GM19452 (cell line): ENCODE measurements around the gene FGFBP1.
A peak's percentile ranks its signal among the peaks of the same experiment; 100 is the strongest.

Experiments used
- ATAC-seq: cut with Tn5 transposase; IDR thresholded peaks from one replicate; pipeline ENCODE4 v1.9.1; 2021; ENCODE audit not compliant: unreplicated experiment

Gene FGFBP1

DNA sequence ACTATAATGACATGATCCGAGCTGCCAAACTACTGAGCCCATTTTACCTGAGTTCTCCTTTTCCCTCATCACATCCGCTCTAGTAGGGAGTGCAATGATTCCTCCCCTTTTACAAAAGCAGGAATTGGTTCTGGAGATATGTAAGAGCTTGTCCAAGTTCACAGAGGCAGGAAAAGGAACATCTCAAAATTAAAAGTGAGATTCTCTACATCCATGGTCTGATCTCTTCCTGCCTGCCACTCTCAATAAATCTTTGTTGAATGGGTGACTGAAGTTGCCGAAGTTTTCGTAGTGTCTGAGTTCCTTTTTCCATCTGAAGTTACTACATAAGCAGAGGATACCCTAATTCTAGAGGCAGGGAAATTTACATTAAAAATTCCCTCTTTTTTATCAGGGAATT lies at the start of gene FGFBP1:
Gene FGFBP1 (minus strand): TSS at position 101 of the 400 bp plus-strand sequence. CDS start 2,108 bp downstream, outside the sequence.
- no peak for ATAC-seq

DNA sequence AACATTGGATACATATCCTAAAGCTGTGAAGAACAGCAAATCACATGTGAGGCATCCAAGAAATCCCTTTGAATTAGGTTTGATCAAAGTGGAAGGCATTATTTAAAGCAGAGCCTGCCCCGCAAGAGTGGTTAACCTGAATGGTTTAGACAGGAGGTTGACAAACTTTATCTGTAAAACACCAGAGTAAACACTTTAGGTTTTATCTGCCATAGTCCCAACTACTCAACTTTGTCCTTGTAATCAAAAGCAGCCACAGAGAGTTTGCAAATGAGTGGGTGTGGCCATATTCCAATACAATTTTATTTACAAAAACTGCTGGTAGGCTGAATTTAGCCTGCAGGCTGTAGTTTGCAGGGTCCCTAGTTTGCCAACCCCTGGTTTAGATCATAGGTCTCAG lies 49.7 kb upstream of the FGFBP1 start:
- ATAC-seq: no peak

DNA sequence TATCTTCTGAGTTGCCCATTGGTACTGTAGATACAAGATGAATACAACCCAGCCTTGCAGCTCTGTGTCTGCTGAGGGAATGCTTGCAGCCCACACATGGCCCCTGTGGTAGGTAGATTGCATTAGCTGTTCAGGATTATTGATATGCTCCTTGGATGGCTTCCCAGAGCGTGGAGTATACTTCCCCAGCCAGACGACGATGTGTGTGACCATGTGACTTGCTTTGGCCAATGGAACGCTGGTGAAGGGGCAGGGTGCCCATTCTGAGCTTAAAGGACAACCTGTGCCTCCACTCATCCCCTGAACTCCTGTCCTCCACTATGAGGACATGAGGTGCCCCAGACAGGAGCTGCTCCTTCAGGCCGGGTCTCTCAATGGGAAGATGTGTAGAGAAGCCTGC lies 48.4 kb upstream of the FGFBP1 start:
- no peak for ATAC-seq

DNA sequence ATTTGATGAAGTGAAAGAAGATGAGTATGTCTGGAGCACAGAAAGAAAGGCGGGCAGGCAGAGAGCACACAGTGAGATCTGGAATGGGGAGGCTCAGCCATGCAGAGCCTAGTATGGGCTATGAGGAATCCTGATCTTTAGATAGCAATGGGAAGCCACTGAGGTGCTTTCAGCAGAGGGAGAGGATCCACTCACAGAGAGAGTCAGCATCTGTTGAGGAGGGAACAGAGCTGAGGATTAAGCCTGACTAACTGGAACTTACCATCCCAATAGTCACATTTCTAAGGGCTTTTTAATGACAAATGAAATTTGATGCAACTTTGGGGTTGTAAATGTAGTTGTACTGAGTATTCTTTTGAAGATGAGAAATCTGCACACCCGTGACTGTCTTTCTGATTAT lies 45.1 kb upstream of the FGFBP1 start:
- ATAC-seq: no peak

DNA sequence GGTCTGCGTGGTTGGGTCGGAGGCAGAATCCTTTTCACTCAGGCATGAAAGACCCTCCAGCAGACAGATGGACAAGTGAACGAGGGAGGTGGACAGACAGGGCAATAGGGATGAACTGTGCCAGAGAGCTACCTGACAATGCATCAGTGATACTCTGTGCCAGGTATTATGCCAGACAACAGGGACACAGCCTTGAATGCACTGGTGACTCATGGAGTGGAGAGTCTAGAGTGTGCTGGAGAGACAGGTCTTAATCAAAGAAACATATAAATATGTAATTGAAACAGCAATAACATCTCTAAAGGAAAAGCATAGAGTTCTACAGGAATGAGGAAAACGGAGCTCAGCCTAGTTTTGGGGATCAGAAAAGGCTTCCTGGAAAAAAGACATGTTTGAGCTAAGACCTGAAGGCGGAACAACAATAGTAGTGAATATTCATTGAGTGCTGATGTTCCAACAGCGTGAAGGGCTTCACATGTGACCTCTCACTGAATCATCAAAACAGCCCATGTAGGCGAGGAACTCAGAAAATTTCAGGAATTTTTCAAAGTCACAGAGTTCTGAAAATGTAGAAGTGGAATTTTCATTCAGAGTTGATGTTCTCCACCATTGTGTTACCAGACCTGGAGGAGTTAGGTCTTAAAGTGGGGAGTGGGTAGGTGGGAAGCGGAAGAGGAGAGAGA lies 44.4 kb upstream of the FGFBP1 start:
- no peak for ATAC-seq

DNA sequence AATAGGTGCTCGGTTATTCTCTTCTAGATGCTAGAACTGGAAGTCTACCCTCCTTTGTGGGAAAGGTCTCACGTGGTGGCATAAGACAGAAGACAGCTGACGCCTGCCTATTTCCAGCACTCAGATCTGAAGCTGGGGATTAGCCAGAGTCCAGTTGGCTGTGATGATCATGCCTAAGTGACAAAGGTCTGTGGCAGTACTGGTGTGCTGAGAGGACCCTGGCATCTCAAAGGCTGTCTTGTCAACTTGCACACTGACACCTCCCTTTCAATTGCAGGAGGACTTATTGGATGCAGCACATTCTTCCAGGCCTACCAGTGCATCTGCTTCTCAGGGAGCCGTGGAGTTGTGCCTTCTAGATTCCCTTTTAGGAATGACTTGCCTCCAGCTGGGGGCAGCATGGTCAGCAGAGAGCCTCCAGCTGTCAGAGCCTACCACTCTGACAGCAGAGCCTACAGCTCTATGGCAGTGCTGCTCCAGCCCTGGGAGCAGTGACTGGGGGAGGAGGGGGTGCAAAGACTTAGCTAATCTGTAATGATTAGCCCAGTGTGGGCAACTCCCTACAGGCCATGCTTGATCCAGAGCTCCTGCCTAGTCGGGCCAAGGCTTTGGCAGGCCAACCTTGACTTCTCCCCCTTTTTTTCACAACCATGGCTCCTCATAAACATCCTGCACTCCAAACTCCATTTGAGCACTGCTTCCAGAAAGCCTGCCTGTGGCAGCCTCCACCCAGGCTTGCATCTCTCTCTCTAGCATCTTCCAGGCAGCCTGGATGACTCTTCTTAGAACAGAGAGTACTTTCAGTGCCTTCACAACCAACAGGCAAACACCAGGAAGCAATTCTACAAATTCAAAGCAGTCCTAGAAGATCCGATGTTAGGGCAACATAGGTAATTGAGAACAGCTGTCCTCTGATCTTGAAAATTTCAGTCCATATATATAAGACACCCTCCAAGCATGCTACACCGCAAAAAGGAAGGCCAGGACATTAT lies 38.2 kb upstream of the FGFBP1 start:
- no peak for ATAC-seq

DNA sequence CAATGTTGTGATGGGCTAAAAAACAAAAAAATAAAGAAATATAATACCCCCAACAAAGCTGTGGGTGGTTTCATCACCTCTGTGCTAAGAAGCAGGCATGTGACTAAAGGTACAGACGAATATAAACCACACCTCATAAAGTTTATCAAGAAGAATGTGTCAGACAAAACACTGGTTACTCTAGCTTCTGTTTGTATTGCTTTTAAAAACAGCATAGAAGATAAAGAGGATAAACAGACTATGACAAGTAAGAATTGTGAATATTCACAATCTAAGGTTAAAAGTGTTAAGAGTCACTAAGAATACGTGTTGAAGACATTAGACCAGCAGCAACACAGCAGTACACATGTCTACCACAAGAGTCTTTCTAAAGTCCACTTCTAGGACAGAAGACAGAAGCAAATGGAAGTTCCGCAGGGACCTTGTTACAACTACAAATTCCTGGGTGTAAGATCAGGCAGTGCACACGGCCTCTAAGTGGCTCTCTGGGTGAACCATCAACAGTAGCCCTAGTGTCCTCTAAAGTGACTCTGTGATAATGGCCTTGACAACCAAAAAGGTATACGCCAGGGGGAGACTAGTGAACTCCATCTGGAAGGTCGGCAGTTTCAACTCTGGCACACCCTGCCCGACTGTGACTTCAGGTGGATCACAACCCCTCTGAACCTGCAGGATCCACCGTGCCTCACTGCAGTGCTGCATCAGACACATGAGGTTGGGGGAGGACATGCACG lies 32.7 kb upstream of the FGFBP1 start:
- ATAC-seq: no peak

DNA sequence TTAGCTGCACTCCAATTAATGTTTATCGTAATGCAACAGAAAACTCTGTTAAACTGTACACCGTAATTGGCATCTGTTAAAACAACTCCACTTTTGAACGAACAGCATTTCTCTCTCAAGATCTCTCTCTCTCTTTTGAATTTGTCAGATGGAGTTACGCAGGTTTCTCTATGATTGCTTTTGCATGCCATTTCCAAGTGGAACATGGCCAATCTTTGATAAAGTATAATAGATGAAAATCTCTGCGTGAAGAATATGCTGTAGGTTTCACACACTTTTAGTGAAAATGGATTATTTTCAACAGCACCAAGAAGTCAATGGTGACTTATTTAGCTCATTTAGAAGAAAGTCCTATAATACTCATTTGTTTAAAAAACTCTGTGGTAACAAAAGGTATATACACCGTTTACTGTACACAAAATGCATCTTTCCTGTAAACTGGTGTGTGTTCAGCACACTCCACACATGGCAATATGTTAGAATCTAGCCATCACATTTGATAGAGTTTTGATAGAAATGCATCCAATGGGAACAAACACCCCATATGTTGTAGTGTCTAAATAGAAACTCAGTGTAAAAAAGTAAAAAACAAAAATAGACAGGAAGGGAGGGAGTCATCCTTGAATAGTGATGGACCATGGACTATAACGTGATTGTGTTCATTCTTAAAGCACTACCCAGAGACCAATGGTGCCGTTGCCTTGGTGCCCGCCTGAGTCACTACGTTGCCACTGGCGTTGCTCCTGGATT lies 30.2 kb upstream of the FGFBP1 start:
- ATAC-seq: no peak

DNA sequence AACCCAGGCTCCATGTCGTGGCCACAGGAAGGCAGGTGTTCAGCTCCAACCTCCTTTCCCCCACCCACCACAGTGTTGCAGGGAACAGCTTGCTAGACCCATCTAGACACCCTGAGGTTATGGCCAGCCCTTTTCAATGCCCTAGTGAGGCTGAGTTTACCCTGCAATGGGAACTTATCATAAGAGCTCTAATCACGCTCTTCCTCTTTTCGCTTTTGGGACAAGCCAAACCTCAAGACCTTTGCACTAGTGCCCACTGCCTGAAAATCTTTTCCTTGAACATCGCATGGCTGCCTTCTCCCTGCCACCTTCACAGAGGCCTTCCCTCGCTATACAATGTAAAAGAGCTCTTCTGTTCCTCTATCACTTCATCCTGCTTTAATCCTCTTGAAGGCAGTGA lies 26.8 kb upstream of the FGFBP1 start:
- ATAC-seq: no peak

DNA sequence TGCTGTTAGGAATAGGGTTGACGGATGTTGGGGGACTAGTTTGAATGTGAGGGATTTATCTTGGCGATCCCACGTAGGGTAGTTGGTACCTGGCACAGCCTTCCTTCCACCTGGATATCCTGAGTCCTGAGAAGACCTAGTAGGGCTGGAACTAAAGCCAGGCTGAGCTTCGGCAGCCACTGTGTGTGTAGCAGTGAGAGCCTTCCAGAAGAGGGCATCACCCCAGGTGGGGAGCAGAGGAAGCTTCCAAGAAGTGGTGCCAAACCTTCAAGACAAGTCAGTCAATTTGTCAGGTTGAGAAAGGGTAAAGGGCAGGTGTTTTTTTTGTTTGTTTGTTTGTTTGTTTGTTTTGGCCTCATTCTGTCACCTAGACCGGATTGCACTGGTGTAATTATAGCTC lies 25.6 kb upstream of the FGFBP1 start:
- ATAC-seq: no peak

DNA sequence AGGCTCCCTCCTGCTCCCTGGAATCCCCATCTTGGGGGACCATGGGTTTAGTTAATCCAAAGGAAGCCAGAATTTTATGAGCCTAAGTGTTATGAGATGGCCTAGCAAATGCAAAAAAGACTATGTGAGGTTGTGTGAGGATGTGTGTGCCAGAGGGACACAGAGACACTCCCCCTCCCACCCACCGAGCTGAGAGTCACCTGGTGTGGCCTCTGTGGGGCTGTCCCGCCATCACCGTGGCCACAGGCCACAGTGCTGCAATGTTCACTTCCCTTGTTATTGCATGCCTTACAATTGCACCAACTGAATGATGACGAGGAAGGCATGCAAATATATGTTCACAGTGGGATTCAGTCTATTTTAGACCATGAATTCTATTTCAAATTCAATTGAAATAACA lies 25.0 kb upstream of the FGFBP1 start:
- no peak for ATAC-seq

DNA sequence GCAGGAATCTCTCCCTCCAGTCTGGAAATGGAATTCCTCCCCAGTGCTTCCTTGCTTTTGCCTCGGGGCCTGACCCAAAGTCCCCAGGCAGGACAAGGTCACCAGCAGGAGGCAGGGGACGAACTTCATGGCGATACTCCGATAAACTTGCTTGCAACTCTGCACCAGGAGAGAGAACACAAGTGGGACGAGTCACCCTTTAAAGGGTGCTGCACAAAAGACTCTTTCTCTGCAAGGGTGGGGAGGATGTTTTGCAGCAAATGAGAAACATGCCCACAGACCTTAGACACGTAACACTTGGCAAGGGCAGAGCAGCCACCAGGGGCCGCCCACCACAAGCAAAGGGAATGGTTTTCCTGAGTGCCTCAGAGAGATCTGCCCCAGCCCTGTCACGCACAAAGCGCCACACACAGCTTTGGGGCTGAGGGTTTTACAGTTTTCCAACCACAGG lies 24.5 kb upstream of the FGFBP1 start, which contains the start of gene FGFBP2:
Gene FGFBP2 (minus strand): TSS at position 175 of the 451 bp plus-strand sequence. CDS start 46 bp downstream, at position 129.
- ATAC-seq: no peak

DNA sequence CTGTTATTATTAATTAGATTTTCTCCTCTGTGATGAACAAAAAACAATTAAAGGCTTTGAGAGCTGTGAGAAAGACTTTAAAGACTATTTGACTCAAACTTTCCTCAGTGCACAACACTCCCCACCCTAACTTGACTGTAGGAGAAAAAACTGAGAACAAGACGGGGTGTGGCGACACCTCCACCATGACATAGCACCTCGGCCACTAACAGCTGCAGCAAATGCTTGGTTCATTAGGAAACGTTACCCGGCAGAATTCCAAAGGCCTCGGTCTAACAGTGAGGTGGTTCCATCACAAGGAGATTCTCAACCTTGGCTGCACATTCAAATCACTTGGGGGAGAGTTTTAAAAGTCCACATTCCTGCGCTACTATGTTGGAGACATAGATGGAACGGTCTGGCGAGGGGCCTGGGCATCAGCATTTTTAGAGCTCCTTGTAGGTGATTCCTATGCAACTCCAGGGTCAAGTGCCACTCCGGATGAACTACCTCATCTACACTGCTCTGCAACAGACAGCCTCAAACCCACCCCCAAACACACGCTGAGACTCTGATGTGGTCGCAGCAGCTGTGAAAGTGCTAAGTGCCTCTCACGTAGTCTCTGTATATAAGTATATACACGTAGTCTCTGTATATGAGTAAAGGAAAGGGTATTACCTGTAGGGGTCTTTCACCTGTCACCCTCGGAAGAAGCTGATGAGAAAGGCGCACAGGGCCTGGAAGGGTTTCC lies 23.4 kb upstream of the FGFBP1 start:
- ATAC-seq: no peak

DNA sequence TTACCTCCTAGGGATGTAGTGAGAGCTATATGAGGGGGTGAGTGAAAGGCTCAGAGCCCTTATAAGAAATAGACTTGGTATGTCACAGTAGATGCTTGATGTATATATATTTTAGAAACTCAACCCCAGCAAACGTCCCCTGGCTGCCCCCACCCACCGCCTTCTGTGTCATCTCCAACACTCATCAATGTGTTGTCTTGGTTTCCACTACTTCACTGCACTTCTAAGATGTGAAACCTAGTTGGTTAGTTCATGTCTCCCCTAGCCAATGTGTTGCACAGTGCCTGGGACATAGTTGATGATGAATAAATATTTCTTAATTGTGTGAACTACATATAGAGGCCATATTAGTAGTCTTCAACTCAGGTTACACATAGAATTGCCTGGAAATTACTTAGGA lies 20.0 kb upstream of the FGFBP1 start:
- no peak for ATAC-seq

DNA sequence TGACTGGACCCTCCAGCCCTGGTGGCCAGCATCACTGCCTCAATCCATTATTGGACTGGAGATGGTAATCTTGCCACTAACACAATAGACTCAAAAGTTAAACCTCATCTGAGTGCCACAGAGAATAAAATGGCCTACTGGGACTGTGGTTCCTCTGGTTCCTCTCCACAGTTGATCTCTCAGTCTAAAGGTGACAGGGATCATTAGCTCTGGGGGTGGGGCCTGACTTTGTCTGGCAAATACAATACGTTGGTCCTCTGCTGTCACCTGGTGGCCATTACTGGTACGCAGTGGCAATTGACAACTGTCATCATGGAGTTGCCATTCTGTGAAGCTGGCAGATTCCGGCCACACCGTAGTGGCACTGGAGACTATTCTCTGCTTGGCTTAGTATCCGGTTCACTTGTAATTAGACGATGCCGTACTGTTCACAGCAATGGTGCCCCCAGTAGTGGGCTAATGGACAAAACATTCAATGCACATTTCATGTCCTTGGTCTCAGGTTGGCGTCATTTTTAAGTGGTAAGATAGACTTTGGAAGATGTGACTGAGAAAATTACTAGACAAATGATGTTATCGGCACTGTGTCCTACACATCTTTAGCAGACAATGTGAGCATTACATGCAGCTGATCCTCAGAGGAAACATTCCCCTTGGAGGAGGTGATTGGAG lies 17.8 kb upstream of the FGFBP1 start:
- peak; percentile 93 for ATAC-seq

DNA sequence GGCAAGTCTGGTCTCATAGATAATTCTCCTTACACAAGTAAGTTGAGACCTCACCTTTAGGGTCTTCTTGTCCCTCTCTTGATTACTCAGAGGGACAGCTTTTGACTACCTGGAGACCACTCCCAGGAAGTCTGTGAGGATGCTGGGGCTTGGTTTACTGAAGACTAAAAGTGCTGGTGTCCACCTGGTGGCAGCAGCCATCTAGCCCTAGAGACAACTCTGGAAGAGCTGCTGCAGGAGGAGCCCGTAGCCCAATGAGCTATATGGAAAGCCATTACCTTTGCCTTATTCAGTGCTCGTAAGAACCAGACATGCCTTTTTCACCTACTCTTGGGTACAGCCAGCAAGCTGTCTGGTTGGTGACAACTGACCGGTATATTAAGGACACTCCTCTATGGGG lies 17.1 kb upstream of the FGFBP1 start:
- no peak for ATAC-seq

DNA sequence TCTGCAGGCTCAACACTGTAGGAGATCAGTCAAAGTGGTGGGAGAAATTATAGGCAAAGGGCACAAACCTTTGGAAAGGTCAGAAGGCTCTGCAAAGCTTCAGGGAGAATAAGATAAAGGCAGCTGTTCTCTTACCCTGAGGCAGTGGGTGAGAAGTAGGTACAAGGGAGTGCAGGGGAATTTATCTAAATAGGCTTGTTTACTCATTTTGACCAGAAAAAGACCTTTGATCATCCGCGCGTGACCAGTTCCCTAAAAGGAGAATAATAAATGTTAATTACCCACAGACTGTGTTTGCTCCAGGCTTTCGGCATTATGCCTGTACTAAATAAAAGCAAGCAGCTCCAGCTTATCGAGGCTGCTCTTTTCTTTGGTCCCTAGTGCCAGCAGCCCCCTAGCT lies 15.1 kb upstream of the FGFBP1 start:
- no peak for ATAC-seq

DNA sequence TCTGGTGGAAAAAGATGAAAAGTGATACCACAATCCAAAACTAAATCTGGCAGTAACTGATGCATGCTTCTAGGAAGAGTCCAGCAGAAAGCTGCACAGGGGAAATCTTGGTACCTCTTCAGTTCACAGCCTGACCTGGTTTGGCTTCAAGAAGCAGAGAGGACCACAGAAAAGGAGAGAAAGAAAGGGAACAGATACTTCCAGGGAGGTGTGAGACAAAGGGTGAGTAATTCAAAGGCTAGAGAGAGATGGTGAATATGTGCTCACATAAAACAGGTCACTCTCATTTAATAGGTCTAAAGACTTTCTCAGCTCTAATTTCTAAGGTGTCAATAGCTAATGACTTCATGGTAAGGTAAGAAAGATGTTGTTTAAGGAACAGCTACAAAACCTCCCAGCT lies 13.2 kb upstream of the FGFBP1 start:
- ATAC-seq: no peak

DNA sequence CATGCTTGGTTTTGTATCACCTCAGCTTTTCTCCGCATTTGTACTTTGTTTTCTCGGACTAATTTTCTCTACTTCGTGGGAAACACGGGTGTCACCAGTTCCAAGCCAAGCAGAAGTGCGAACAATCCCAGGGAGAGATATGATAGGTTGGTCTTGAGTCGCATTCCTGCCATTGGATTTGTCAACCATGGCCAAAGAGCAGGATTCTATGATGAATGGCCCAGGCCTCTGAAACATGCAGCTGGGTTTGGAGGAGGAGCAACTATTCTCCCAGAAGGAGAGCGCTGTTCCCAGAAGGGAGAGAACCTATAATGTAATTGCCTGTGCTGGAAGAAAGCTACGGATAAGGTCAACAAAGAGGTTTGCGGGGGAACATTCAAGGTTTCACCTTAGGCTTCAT lies 10.3 kb upstream of the FGFBP1 start:
- ATAC-seq: no peak
